ENCODE measurements around the gene RRBP1.
"Not testable (repeated sequence)": the region's sequence is repeated elsewhere in the genome, so short reads cannot be mapped to it uniquely, and the experiment has no call there.

RRBP1 gene

GRCh38 chr20:17709361-17710293, 27.6 kb upstream of the RRBP1 start:
- H3K4me3 ChIP-seq (replicated peaks; ENCODE audit: low read depth, low read length): no peak overlapping the region
- TF ChIP-seq, protein P1, sequence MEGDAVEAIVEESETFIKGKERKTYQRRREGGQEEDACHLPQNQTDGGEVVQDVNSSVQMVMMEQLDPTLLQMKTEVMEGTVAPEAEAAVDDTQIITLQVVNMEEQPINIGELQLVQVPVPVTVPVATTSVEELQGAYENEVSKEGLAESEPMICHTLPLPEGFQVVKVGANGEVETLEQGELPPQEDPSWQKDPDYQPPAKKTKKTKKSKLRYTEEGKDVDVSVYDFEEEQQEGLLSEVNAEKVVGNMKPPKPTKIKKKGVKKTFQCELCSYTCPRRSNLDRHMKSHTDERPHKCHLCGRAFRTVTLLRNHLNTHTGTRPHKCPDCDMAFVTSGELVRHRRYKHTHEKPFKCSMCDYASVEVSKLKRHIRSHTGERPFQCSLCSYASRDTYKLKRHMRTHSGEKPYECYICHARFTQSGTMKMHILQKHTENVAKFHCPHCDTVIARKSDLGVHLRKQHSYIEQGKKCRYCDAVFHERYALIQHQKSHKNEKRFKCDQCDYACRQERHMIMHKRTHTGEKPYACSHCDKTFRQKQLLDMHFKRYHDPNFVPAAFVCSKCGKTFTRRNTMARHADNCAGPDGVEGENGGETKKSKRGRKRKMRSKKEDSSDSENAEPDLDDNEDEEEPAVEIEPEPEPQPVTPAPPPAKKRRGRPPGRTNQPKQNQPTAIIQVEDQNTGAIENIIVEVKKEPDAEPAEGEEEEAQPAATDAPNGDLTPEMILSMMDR (IDR thresholded peaks at IDR 0.05; ENCODE audit: low read depth, low read length, missing control alignments): no peak
- DNase-seq (ENCODE audit: extremely low read depth, low read depth): no peak

- DNase-seq (ENCODE audit: extremely low read depth, low read depth): no peak
- TF ChIP-seq, protein P1 (IDR thresholded peaks at IDR 0.05; ENCODE audit: low read depth, low read length, missing control alignments): no peak
- H3K4me3 ChIP-seq (replicated peaks; ENCODE audit: low read depth, low read length): no peak overlapping the region
These were observed 26.8 kb upstream of the RRBP1 start for GRCh38 chr20:17708675-17709360.

GRCh38 chr20:17707951-17708350, 25.9 kb upstream of the RRBP1 start:
- not testable (repeated sequence) for H3K4me3 ChIP-seq (replicated peaks; ENCODE audit: low read depth, low read length); DNase-seq (ENCODE audit: extremely low read depth, low read depth)

DNA sequence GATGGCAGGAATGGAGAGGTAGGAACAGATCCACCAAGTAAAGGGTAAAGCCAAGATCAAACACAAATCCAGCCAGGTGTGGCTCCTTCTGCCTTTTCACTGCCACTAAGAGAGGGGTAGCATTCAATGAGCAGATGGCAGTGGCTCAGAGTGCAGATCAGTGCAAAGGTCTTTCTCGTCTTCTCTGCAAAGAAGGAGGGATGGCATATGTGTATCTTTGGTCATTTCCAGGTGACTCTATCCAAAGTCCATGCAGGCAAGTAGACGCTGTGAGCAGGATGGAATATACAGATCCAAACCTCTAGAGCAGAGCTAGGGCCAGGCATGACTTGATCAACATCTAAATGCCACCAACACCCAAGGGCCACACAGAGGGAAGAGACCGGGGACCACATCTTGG, 24.6 kb upstream of the RRBP1 start:
- TF ChIP-seq, protein P1 (IDR thresholded peaks at IDR 0.05; ENCODE audit: low read depth, low read length, missing control alignments): no peak
- no peak overlapping the region for H3K4me3 ChIP-seq (replicated peaks; ENCODE audit: low read depth, low read length)
- no peak for DNase-seq (ENCODE audit: extremely low read depth, low read depth)

GRCh38 chr20:17705916-17706315, 23.9 kb upstream of the RRBP1 start:
- no peak overlapping the region for H3K4me3 ChIP-seq (replicated peaks; ENCODE audit: low read depth, low read length)
- TF ChIP-seq, protein P1 (IDR thresholded peaks at IDR 0.05; ENCODE audit: low read depth, low read length, missing control alignments): no peak
- DNase-seq (ENCODE audit: extremely low read depth, low read depth): no peak

DNA sequence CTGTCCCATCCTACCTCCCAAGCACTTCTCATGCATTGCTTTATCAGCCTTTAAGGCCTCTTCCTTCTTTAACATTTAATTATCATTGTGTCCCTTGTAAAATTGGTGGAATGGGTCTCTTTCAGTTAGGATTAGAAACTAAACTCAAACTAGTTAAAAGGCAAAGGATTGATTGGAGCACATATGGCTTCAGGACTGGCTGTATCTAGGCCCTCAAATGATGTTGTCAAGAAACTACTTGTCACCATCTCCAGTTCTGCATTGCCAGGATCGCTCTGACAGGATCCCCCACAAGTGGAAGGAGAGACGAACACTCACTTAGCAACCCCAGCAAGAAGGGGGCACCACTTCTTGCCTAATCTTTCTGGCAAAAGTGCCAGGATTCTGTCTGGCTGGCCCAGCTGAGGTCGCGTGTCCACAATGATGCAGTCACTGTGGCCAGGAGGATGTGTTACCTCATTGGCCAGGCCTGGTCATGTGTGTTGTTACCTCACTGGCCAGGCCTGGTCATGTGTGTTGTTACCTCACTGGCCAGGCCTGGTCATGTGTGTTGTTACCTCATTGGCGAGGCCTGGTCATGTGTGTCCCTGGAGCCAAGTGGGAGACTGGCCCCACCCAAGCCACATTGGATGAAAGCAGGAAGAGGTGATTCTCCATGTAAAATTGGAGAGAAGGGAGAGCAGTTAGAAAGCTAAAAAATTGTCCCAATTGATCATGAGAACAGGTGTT, 22.7 kb upstream of the RRBP1 start:
- TF ChIP-seq, protein P1 (IDR thresholded peaks at IDR 0.05; ENCODE audit: low read depth, low read length, missing control alignments): no peak
- no peak overlapping the region for H3K4me3 ChIP-seq (replicated peaks; ENCODE audit: low read depth, low read length)

GRCh38 chr20:17701826-17702225, 19.8 kb upstream of the RRBP1 start:
- TF ChIP-seq, protein P1 (IDR thresholded peaks at IDR 0.05; ENCODE audit: low read depth, low read length, missing control alignments): no peak
- DNase-seq (ENCODE audit: extremely low read depth, low read depth): no peak
- no peak overlapping the region for H3K4me3 ChIP-seq (replicated peaks; ENCODE audit: low read depth, low read length)

More for the DNA sequence above, 22.7 kb upstream of the RRBP1 start:
- no peak for DNase-seq (ENCODE audit: extremely low read depth, low read depth)
